Measurements from ENCODE around the gene ENKUR.

The ENKUR gene, protein sequence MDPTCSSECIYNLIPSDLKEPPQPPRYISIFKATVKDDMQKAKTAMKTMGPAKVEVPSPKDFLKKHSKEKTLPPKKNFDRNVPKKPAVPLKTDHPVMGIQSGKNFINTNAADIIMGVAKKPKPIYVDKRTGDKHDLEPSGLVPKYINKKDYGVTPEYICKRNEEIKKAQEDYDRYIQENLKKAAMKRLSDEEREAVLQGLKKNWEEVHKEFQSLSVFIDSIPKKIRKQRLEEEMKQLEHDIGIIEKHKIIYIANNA

DNA sequence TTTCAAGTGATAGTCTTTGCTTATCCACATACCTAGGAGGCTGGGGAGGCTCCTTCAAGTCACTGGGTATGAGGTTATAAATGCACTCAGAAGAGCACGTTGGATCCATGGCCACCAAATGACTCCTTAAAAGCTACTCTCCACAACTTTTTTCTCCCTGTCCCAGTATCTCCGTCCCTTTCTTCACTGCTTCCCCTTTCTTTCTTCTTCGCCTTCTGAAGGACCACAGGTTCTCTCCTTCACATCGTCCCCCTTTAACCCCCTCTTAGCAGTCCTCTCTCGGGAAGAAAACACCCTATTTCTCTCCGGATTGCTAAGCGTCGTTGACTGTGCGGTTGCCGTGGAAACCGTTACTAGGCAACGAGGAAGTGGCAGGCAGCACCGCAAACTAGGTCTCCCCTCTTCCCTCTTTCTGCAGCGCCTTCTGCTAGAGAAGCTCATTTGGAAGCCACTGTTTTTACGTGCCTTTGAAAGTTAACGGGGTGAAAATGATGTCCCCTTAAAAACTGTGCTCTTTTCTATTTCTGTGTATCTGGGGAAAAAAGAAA is at the start of gene ENKUR:
ENKUR (minus strand) TSS at position 331 of the 548 bp plus-strand sequence; CDS start at position 109, 222 bp downstream.
- Mint-ChIP-seq H3K27me3 (ENCODE audit: low read depth) (no peaks in the 10 kb centered on the region), H3K4me1 (ENCODE audit: low read depth) (peaks cover 16% of the 10 kb centered on the region), H3K27ac (peak within 1 kb of the TSS; percentile 92), H3K9me3 (peaks cover 8% of the 10 kb centered on the region), H3K4me3 (peak within 1 kb of the TSS; percentile 88), H3K36me3 (ENCODE audit: low read depth) (no peaks in the 10 kb centered on the region)

GRCh38 chr10:25064401-25064800 is 48.4 kb upstream of the ENKUR start:
- peaks cover 43% of the 10 kb centered on the region for H3K4me1 Mint-ChIP-seq (ENCODE audit: low read depth)
- H3K27me3 Mint-ChIP-seq (ENCODE audit: low read depth) = no peaks in the 10 kb centered on the region
- peaks cover 8% of the 10 kb centered on the region for H3K36me3 Mint-ChIP-seq (ENCODE audit: low read depth)
- H3K4me3 Mint-ChIP-seq = no peak overlapping the region
- H3K9me3 Mint-ChIP-seq = peaks cover 13% of the 10 kb centered on the region
- H3K27ac Mint-ChIP-seq = no peak overlapping the region

GRCh38 chr10:25063644-25064043 is 47.7 kb upstream of the ENKUR start:
- H3K27ac Mint-ChIP-seq = peak overlapping the region; percentile 58
- peak overlapping the region; percentile 9 for H3K4me3 Mint-ChIP-seq
- H3K4me1 Mint-ChIP-seq (ENCODE audit: low read depth) = peaks cover 43% of the 10 kb centered on the region
- H3K36me3 Mint-ChIP-seq (ENCODE audit: low read depth) = peaks cover 8% of the 10 kb centered on the region
- no peaks in the 10 kb centered on the region for H3K27me3 Mint-ChIP-seq (ENCODE audit: low read depth)
- peaks cover 13% of the 10 kb centered on the region for H3K9me3 Mint-ChIP-seq

GRCh38 chr10:25063157-25063556 is 47.2 kb upstream of the ENKUR start:
- H3K27ac Mint-ChIP-seq = peak overlapping the region; percentile 58
- no peak overlapping the region for H3K4me3 Mint-ChIP-seq

DNA sequence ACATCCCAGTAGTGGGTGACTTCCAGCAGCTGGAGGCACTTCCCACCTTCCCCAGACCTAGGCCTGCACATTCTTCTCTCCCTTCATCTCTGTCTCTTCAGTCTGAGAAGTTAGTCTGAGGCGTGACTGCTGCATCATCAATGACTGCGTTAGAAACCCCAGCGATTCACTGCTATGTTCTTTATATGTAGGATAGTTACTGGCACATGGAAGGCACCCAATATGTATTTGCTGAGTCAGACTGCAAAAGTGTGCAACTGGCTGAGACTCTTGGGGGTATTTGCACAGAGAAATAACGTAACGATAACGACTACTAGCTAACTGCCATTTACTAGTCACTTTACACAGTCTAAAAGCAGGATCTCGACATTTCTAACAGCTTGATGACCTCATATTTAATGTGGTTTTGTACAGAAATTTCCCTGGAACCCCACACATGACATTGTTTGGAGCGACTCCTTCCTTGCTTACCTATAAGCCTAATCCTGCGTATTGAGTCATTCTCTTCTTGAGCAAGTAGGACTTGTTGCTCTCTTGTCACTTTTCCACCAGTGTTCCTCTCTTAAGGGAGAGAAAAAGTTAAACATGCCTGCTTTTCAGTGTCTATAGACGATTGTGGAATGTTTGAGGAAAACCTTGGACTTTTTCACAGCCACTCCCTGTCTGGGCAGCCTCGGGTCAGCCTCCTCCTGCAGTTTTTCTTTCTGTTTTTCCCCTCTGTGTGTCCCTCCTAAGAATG is 45.9 kb upstream of the ENKUR start:
- H3K27me3 Mint-ChIP-seq (ENCODE audit: low read depth) = no peaks in the 10 kb centered on the region
- peak overlapping the region; percentile 71 for H3K4me3 Mint-ChIP-seq
- H3K27ac Mint-ChIP-seq = peak overlapping the region; percentile 91

More at GRCh38 chr10:25063157-25063556, 47.2 kb upstream of the ENKUR start:
- no peaks in the 10 kb centered on the region for H3K27me3 Mint-ChIP-seq (ENCODE audit: low read depth)
- H3K36me3 Mint-ChIP-seq (ENCODE audit: low read depth) = peaks cover 8% of the 10 kb centered on the region
- H3K9me3 Mint-ChIP-seq = peaks cover 13% of the 10 kb centered on the region
- H3K4me1 Mint-ChIP-seq (ENCODE audit: low read depth) = peaks cover 39% of the 10 kb centered on the region

GRCh38 chr10:25061125-25061524 is 45.2 kb upstream of the ENKUR start:
- H3K36me3 Mint-ChIP-seq (ENCODE audit: low read depth) = peaks cover 7% of the 10 kb centered on the region
- no peak overlapping the region for H3K4me3 Mint-ChIP-seq
- peak overlapping the region; percentile 19 for H3K27ac Mint-ChIP-seq
- H3K4me1 Mint-ChIP-seq (ENCODE audit: low read depth) = peaks cover 38% of the 10 kb centered on the region
- H3K27me3 Mint-ChIP-seq (ENCODE audit: low read depth) = peaks cover under 1% of the 10 kb centered on the region
- H3K9me3 Mint-ChIP-seq = peaks cover 13% of the 10 kb centered on the region

More for the DNA sequence above, 45.9 kb upstream of the ENKUR start:
- peaks cover 13% of the 10 kb centered on the region for H3K9me3 Mint-ChIP-seq
- H3K4me1 Mint-ChIP-seq (ENCODE audit: low read depth) = peaks cover 39% of the 10 kb centered on the region
- peaks cover 7% of the 10 kb centered on the region for H3K36me3 Mint-ChIP-seq (ENCODE audit: low read depth)

- H3K9me3 Mint-ChIP-seq = peaks cover 5% of the 10 kb centered on the region
- H3K4me3 Mint-ChIP-seq = no peak overlapping the region
- peaks cover under 1% of the 10 kb centered on the region for H3K36me3 Mint-ChIP-seq (ENCODE audit: low read depth)
- peaks cover 28% of the 10 kb centered on the region for H3K4me1 Mint-ChIP-seq (ENCODE audit: low read depth)
- no peak overlapping the region for H3K27ac Mint-ChIP-seq
- H3K27me3 Mint-ChIP-seq (ENCODE audit: low read depth) = peaks cover 3% of the 10 kb centered on the region
These were observed 44.0 kb upstream of the ENKUR start for GRCh38 chr10:25059990-25060389.

- no peaks in the 10 kb centered on the region for H3K36me3 Mint-ChIP-seq (ENCODE audit: low read depth)
- no peaks in the 10 kb centered on the region for H3K9me3 Mint-ChIP-seq
- H3K27me3 Mint-ChIP-seq (ENCODE audit: low read depth) = peaks cover 3% of the 10 kb centered on the region
- no peak overlapping the region for H3K27ac Mint-ChIP-seq
- no peak overlapping the region for H3K4me3 Mint-ChIP-seq
- H3K4me1 Mint-ChIP-seq (ENCODE audit: low read depth) = peaks cover 13% of the 10 kb centered on the region
These were observed 41.9 kb upstream of the ENKUR start for GRCh38 chr10:25057886-25058285.

DNA sequence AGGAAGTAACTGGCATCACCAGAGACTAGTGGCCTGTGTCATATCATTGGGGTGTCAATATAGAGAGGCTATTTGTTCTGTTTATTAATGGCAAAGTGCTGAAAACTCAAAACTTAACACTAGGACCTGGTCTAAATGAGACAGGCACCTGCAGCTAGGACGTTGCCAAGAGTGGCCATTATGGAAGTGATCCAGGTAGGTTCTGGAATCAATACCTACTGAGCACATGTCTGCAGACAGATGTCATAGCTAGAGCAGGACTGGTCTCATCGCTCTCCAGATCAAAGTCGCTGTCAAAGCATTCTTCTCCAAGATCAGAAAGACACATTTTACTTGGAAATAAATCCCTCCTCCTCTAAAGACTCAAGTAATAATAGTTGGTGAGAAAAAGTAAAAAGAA is 40.8 kb upstream of the ENKUR start:
- Mint-ChIP-seq H3K9me3 (no peaks in the 10 kb centered on the region), H3K4me3 (no peak overlapping the region), H3K36me3 (ENCODE audit: low read depth) (no peaks in the 10 kb centered on the region), H3K27ac (no peak overlapping the region), H3K27me3 (ENCODE audit: low read depth) (peaks cover 3% of the 10 kb centered on the region), H3K4me1 (ENCODE audit: low read depth) (peaks cover 5% of the 10 kb centered on the region)

GRCh38 chr10:25052012-25052411 is 36.1 kb upstream of the ENKUR start:
- H3K27ac Mint-ChIP-seq = no peak overlapping the region
- peaks cover 2% of the 10 kb centered on the region for H3K36me3 Mint-ChIP-seq (ENCODE audit: low read depth)
- H3K4me3 Mint-ChIP-seq = no peak overlapping the region
- peaks cover 6% of the 10 kb centered on the region for H3K9me3 Mint-ChIP-seq
- H3K27me3 Mint-ChIP-seq (ENCODE audit: low read depth) = peaks cover 34% of the 10 kb centered on the region
- no peaks in the 10 kb centered on the region for H3K4me1 Mint-ChIP-seq (ENCODE audit: low read depth)

- peaks cover 2% of the 10 kb centered on the region for H3K36me3 Mint-ChIP-seq (ENCODE audit: low read depth)
- peaks cover 42% of the 10 kb centered on the region for H3K27me3 Mint-ChIP-seq (ENCODE audit: low read depth)
- no peak overlapping the region for H3K4me3 Mint-ChIP-seq
- peaks cover 6% of the 10 kb centered on the region for H3K9me3 Mint-ChIP-seq
- no peak overlapping the region for H3K27ac Mint-ChIP-seq
- no peaks in the 10 kb centered on the region for H3K4me1 Mint-ChIP-seq (ENCODE audit: low read depth)
These were observed 34.4 kb upstream of the ENKUR start for GRCh38 chr10:25050402-25050801.

- Mint-ChIP-seq H3K9me3 (peaks cover 6% of the 10 kb centered on the region), H3K36me3 (ENCODE audit: low read depth) (peaks cover 2% of the 10 kb centered on the region), H3K4me3 (no peak overlapping the region), H3K27ac (no peak overlapping the region), H3K4me1 (ENCODE audit: low read depth) (no peaks in the 10 kb centered on the region), H3K27me3 (ENCODE audit: low read depth) (peaks cover 46% of the 10 kb centered on the region)
These were observed 34.0 kb upstream of the ENKUR start for GRCh38 chr10:25049966-25050365.

GRCh38 chr10:25048450-25048849 is 32.5 kb upstream of the ENKUR start:
- H3K36me3 Mint-ChIP-seq (ENCODE audit: low read depth) = peaks cover 2% of the 10 kb centered on the region
- H3K4me1 Mint-ChIP-seq (ENCODE audit: low read depth) = no peaks in the 10 kb centered on the region
- no peak overlapping the region for H3K4me3 Mint-ChIP-seq
- no peak overlapping the region for H3K27ac Mint-ChIP-seq
- peaks cover 61% of the 10 kb centered on the region for H3K27me3 Mint-ChIP-seq (ENCODE audit: low read depth)
- peaks cover 6% of the 10 kb centered on the region for H3K9me3 Mint-ChIP-seq

GRCh38 chr10:25047591-25048301 is 31.8 kb upstream of the ENKUR start:
- Mint-ChIP-seq H3K36me3 (ENCODE audit: low read depth) (peaks cover 2% of the 10 kb centered on the region), H3K9me3 (peaks cover 6% of the 10 kb centered on the region), H3K4me1 (ENCODE audit: low read depth) (no peaks in the 10 kb centered on the region), H3K27me3 (ENCODE audit: low read depth) (peaks cover 64% of the 10 kb centered on the region), H3K27ac (no peak overlapping the region), H3K4me3 (no peak overlapping the region)

Measured in T-helper 1 cell treated with Interleukin-12 subunit alpha and Interleukin-12 subunit beta and Interleukin-4 antibody, amounts not matched to agents 30 μg/mL and 1 μg/mL, for 36 hours (primary cell).